GM23338 (cell line): ENCODE measurements around the gene GPR153.

Source experiments
- CTCF ChIP-seq, 2 experiments: fragments of 200-600 bp in 1 of 2; sonication (generic) in 1 of 2; conservative IDR thresholded peaks; 2 replicates each; pipeline versions ENCODE4 v1.5.1 to v1.6.1; 2016 to 2017; ENCODE audit warnings: antibody characterized with exemption in 2 of 2, low read depth in 2 of 2, mild to moderate bottlenecking in 2 of 2, moderate library complexity in 1 of 2
- STAT1 ChIP-seq: IDR thresholded peaks from one replicate; pipeline ENCODE4 v1.6.1; 2016; ENCODE audit warnings: antibody characterized with exemption; ENCODE audit not compliant: unreplicated experiment

- TF ChIP-seq STAT1 (no peak), CTCF (conservative IDR thresholded peaks at IDR 0.05; ENCODE audit: low read depth in 2 of 2) (no peak)
Observed at GRCh38 chr1:6303397-6304012, 42.6 kb upstream of the GPR153 start.
